Breast epithelium (tissue), 4 donors: Measurements from ENCODE around the gene GRIK1. TPM values are rescaled to one million over a fixed set of nuclear protein-coding genes. Genes with fewer than 3 reads are reported as not detected.

ENCODE experiments used
- DNase-seq, 2 donors: peaks; one replicate each; pipeline ENCODE4 v3.0.0-alpha.2; 2019; ENCODE audit warnings: low spot score in 2 of 2
- H3K27ac ChIP-seq, 2 donors: fragments of 200-600 bp; sonication (generic) in 1 of 2; one replicate each; pipeline ENCODE4 v1.5.1; 2016 to 2019; ENCODE audit warnings: mild to moderate bottlenecking in 1 of 2
- H3K27me3 ChIP-seq, 2 donors: fragments of 200-600 bp; sonication (generic) in 1 of 2; one replicate each; pipeline versions ENCODE4 v1.5.1 to v1.6.0; 2017 to 2019; ENCODE audit warnings: control low read depth in 1 of 2, mild to moderate bottlenecking in 1 of 2
- H3K36me3 ChIP-seq: fragments of 200-600 bp; one replicate; pipeline ENCODE4 v1.5.1; 2019
- H3K4me1 ChIP-seq, 2 donors: fragments of 200-600 bp; sonication (generic); one replicate each; pipeline ENCODE4 v1.5.1; 2016 to 2019; ENCODE audit warnings: control low read depth in 1 of 2
- H3K4me3 ChIP-seq, 3 donors: fragments of 200-600 bp; sonication (generic); 1 replicate in 2 of 3; 2 replicates in 1 of 3; pipeline ENCODE4 v1.5.1; 2016 to 2019; ENCODE audit warnings: mild to moderate bottlenecking in 3 of 3, moderate library complexity in 2 of 3
- H3K9me3 ChIP-seq, 2 donors: fragments of 200-600 bp; sonication (generic) in 1 of 2; one replicate each; pipeline ENCODE4 v1.5.1; 2016 to 2019; ENCODE audit warnings: control low read depth in 1 of 2
- POLR2A ChIP-seq: fragments of 450-650 bp; IDR thresholded peaks from one replicate; pipeline ENCODE4 v1.6.1; 2016; ENCODE audit warnings: antibody characterized with exemption, mild to moderate bottlenecking, moderate library complexity
- POLR2AphosphoS5 ChIP-seq, 3 donors: sonication (generic); formaldehyde crosslinking; IDR thresholded peaks; one replicate each; pipeline ENCODE4 v1.6.1; 2017; ENCODE audit warnings: antibody characterized with exemption in 3 of 3
- intact Hi-C: fragments of 100-400 bp; cut with DNase I; formaldehyde crosslinking; loops from one replicate; pipeline ENCODE4 v1.15.1; 2023; ENCODE audit warnings: low total_unique reads
- total RNA-seq, 3 donors: library from RNA; depleted of rRNA; stranded (reverse); fragments of >200 nt; gene quantifications; one replicate each; pipeline ENCODE4 v1.1.0, GENCODE V29; 2016
- TF ChIP-seq, protein P1 (sequence below), 3 donors: fragments of 450-650 bp; IDR thresholded peaks; one replicate each; pipeline ENCODE4 v1.5.1; 2016 to 2017; ENCODE audit warnings: antibody characterized with exemption in 3 of 3, mild to moderate bottlenecking in 3 of 3, moderate library complexity in 3 of 3

Gene GRIK1
- total RNA-seq, 3 donors from 2014 or later: 0.33 to 1.3 TPM; not detected in 1

GRCh38 chr21:29870814-29871213, 69.0 kb downstream of the GRIK1 start:
- Histone ChIP-seq H3K36me3 (no peaks in the 10 kb centered on the region), H3K27ac (no peak overlapping the region), H3K27me3 (no peaks in the 10 kb centered on the region), H3K4me1 (no peaks in the 10 kb centered on the region), H3K9me3 (no peaks in the 10 kb centered on the region), H3K4me3 (no peak overlapping the region)
- intact Hi-C loops: no loop called here
- DNase-seq: no peak
- TF ChIP-seq POLR2AphosphoS5 (IDR thresholded peaks at IDR 0.05) (no peak), POLR2A (no peak)
- TF ChIP-seq, protein P1, sequence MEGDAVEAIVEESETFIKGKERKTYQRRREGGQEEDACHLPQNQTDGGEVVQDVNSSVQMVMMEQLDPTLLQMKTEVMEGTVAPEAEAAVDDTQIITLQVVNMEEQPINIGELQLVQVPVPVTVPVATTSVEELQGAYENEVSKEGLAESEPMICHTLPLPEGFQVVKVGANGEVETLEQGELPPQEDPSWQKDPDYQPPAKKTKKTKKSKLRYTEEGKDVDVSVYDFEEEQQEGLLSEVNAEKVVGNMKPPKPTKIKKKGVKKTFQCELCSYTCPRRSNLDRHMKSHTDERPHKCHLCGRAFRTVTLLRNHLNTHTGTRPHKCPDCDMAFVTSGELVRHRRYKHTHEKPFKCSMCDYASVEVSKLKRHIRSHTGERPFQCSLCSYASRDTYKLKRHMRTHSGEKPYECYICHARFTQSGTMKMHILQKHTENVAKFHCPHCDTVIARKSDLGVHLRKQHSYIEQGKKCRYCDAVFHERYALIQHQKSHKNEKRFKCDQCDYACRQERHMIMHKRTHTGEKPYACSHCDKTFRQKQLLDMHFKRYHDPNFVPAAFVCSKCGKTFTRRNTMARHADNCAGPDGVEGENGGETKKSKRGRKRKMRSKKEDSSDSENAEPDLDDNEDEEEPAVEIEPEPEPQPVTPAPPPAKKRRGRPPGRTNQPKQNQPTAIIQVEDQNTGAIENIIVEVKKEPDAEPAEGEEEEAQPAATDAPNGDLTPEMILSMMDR (IDR thresholded peaks at IDR 0.05): no peak

- no peak for DNase-seq
- Histone ChIP-seq H3K4me3 (no peak overlapping the region), H3K27ac (no peak overlapping the region), H3K36me3 (no peaks in the 10 kb centered on the region), H3K27me3 (no peaks in the 10 kb centered on the region), H3K9me3 (no peaks in the 10 kb centered on the region), H3K4me1 (no peaks in the 10 kb centered on the region)
- intact Hi-C loops: no loop called here
- TF ChIP-seq POLR2AphosphoS5 (IDR thresholded peaks at IDR 0.05) (no peak), POLR2A (no peak)
- TF ChIP-seq, protein P1 (IDR thresholded peaks at IDR 0.05): no peak
Observed at GRCh38 chr21:29867796-29868195, 72.0 kb downstream of the GRIK1 start.

GRCh38 chr21:29860346-29860745, 79.5 kb downstream of the GRIK1 start:
- Histone ChIP-seq H3K27me3 (no peaks in the 10 kb centered on the region), H3K4me1 (no peaks in the 10 kb centered on the region), H3K9me3 (no peaks in the 10 kb centered on the region), H3K36me3 (no peaks in the 10 kb centered on the region), H3K27ac (no peak overlapping the region), H3K4me3 (no peak overlapping the region)
- no peak for DNase-seq
- TF ChIP-seq POLR2AphosphoS5 (IDR thresholded peaks at IDR 0.05) (no peak), POLR2A (no peak)
- TF ChIP-seq, protein P1 (IDR thresholded peaks at IDR 0.05): no peak
- intact Hi-C loops: no loop called here

DNA sequence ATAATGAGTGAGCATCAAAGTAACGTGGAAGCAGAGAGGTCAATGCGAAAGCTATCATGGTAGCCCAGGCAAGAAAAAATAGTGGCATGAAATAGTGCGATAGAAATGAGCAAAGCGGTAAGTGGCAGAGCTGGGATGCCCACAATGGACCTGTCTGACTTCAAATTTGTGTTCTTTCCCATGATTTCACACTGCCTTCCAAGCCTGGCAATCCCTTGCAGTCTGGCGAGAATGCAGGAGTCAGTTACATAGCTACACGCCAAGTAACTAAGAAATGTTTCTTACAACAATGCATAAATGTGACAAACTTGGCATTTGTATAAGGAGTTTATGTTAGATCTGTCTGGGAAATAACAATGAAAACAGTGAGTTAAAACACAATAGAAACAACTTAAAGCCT, 82.6 kb downstream of the GRIK1 start:
- TF ChIP-seq POLR2A: no peak
- TF ChIP-seq POLR2AphosphoS5 (IDR thresholded peaks at IDR 0.05): no peak
- TF ChIP-seq, protein P1 (IDR thresholded peaks at IDR 0.05): no peak

DNA sequence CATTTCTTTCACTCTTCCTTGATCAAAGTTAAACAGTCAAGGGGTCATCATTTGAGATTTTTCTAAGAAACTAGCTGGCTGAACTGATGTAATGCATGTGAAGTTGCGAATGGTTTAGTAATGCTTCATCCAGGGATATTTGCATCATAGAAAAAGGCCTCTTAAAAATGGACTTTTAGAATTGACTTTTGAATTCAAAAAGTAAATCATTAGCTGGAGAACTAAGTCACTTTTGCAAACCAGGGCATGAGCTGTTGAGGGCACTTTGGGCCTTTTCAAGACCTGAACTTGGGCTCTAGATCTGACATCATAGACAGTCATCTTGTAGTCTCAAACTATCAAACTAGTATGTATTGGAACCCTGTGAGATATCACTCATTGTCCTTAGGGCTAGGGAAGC, 85.0 kb downstream of the GRIK1 start:
- no peak for DNase-seq
- intact Hi-C loops: no loop called here
- TF ChIP-seq POLR2A (no peak), POLR2AphosphoS5 (IDR thresholded peaks at IDR 0.05) (no peak)
- TF ChIP-seq, protein P1 (IDR thresholded peaks at IDR 0.05): no peak
- Histone ChIP-seq H3K9me3 (no peaks in the 10 kb centered on the region), H3K36me3 (no peaks in the 10 kb centered on the region), H3K4me3 (no peak overlapping the region), H3K27ac (no peak overlapping the region), H3K4me1 (no peaks in the 10 kb centered on the region), H3K27me3 (no peaks in the 10 kb centered on the region)

More for the DNA sequence above, 82.6 kb downstream of the GRIK1 start:
- Histone ChIP-seq H3K27me3 (no peaks in the 10 kb centered on the region), H3K4me1 (no peaks in the 10 kb centered on the region), H3K9me3 (no peaks in the 10 kb centered on the region), H3K27ac (no peak overlapping the region), H3K4me3 (no peak overlapping the region), H3K36me3 (no peaks in the 10 kb centered on the region)
- intact Hi-C loops: no loop called here
- no peak for DNase-seq
